ENCODE measurements around the gene PKD1.
"Not testable (repeated sequence)": the region's sequence is repeated elsewhere in the genome, so short reads cannot be mapped to it uniquely, and the experiment has no call there.

Gene PKD1

GRCh38 chr16:2150418-2151187, 14.9 kb upstream of the PKD1 start:
- DNase-seq (ENCODE audit: low read depth, low spot score), result no peak

DNA sequence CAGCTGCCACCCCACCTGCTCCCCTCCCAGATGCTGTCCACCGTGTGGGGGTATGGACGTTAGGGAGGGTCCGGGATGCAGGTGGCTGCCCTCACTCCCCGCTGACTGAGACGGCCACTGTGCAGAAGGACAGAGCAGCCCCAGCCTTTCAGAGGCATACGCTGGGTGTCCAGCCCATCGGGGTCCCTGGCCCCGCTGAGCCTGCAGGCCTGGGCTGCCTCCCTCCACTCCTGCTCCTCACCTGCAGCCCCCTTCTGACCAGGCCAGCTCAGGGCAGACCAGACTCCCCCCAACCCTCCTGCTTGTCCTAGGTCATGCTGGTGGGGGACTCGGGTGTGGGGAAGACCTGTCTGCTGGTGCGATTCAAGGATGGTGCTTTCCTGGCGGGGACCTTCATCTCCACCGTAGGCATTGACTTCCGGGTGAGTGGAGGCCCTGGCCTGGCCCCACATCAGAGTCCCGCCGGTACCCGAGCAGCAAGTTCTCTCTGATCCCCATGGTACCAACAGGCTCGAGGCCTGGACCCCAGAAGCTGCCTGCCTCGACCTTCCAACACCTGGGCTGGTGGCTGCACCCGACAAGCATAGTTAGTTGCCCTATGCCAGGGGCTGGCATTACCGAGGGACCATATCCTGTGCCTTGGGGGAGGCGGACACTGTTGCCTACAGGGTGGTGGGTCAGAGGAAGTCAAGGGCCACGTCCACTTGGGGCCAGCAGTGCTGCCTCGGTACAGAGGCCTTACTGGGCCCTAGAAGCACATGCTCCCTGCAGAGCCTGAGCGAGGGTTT, 14.1 kb upstream of the PKD1 start:
- DNase-seq (ENCODE audit: low read depth, low spot score), result no peak

- no peak for DNase-seq (ENCODE audit: low read depth, low spot score)
These were observed 13.3 kb upstream of the PKD1 start for GRCh38 chr16:2148714-2149629.

- no peak for DNase-seq (ENCODE audit: low read depth, low spot score)
These were observed 12.4 kb upstream of the PKD1 start, which contains the start of gene RAB26 for GRCh38 chr16:2147981-2148671. Gene RAB26, plus strand, starts transcription at chr16:2148625. Its CDS starts 159 bp downstream, at chr16:2148784.

GRCh38 chr16:2147378-2147777, 11.7 kb upstream of the PKD1 start:
- DNase-seq (ENCODE audit: low read depth, low spot score), result no peak

DNA sequence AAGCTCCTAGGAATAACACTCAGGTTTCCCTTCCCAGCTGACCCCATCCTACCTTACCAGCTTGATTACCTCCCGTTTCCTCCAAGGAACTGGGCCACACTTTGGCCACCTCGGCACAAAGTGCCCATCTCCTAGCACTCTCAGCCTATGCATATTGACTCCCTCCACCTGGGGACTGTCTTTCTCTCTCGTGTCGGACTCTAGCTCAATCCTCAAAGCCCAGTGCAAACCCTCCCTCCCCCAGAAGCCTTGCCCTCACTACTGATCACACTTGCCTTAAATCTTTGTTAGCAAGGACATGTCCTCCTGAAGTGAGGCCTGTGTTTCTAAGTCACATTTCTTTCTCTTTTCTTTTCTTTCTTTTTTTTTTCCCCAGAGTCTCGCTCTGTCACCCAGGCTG, 10.1 kb upstream of the PKD1 start:
- DNase-seq (ENCODE audit: low read depth, low spot score), result no peak

DNA sequence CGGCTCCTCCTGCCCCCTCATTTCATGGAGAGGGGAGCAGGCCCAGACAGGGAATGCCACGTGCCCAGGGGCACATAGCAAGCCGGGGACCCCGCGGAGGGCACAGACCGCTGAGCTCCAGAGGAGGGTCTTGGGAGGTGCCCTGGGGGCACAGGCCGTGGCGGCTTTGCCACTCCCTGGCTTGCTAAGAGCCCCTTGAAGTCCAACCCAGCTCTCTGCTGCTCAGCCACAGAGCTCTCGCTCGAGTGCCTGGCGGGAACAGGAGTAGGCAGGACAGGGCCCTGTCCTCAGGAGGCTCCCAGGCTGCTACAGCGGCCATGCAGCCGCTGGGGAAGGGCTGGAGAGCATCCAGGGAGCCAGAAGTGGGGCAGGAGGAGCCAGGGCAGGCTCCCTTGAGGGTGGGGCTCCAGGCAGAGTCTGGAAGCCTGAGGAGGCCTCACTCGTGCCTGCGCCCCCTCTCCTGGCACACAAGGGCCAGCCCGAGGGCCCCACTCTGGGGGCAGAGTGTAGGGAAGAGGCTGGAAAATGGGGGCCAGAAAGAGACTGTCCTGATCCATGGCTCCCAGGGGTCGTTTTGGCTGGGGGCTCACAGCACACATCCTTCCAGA, 8.3 kb upstream of the PKD1 start:
- no peak for DNase-seq (ENCODE audit: low read depth, low spot score)

GRCh38 chr16:2142942-2143877, 7.5 kb upstream of the PKD1 start:
- DNase-seq (ENCODE audit: low read depth, low spot score), result no peak

GRCh38 chr16:2135071-2135470, 627 bp downstream of the PKD1 start:
- not testable (repeated sequence) for DNase-seq (ENCODE audit: low read depth, low spot score)

DNA sequence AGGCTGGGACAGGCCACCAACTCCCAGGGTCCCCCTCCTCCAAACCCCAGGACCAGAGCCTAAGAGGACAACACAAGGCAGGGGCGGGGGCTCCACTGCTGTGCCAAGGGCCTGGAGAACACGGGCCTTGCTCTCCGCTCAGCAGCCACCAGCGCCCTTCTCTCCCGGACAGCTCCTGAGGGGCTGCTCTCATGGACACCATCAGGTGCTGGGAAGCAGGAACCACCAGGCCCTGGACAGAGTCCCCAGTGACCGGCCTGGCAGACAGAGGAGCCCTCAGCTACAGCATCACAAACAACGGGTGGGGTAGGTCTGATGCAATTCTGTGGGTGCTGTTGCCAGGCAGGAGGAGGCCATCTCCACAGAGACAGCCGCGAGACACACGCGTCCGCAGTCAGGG, 1.9 kb downstream of the PKD1 start:
- not testable (repeated sequence) for DNase-seq (ENCODE audit: low read depth, low spot score)

GRCh38 chr16:2129890-2130447, 5.7 kb downstream of the PKD1 start:
- not testable (repeated sequence) for DNase-seq (ENCODE audit: low read depth, low spot score)

DNA sequence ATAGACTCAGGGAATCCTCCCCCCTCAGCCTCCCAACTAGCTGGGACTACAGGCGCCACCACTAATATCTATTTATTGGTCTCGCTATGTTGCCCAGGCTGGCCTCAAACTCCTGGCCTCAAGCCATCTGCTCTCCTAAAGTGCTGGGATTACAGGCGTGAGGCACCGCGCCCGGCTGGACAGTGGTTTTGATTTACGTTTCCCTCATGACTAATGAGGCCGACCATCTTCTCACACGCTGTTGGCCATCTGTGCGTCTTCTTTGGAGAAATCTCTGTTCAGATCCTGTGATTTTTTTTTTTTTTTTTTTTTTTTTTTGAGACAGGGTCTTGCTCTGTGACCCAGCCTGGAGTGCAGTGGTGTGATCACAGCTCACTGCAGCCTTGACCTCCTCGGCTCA, 6.4 kb downstream of the PKD1 start:
- DNase-seq (ENCODE audit: low read depth, low spot score), result not testable (repeated sequence)

GRCh38 chr16:2127630-2128280, 7.9 kb downstream of the PKD1 start:
- DNase-seq (ENCODE audit: low read depth, low spot score), result not testable (repeated sequence)

DNA sequence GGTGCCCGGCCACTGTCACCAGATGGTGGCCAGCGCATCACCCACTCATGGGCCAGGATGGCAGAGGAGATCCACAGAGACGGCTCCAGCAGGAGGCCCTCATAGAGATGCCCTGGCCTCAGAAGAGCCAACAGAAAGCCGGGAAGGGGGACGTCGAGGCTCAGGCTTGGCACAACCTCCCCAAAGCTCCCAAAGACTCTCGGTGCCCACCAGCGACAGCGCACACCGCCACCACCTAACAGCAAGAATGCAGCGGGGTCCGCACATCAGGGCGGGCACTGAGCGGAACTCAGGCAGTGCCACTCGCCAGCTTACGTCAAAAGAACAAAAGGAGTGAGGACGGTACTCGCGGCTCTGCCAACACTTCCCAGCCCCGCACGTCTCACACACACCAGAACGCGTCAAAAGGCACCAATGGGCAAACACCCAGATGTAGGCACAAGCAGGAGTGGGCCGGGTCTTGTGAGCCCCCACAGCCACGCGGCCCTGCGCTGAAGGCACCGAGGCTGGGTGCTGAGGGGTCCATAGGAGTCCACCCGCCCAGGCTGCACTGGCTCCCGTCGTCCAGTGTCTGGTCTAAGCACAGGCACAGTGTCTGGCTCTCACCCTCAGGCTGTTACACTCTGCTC, 8.7 kb downstream of the PKD1 start:
- not testable (repeated sequence) for DNase-seq (ENCODE audit: low read depth, low spot score)

GRCh38 chr16:2126161-2126743, 9.4 kb downstream of the PKD1 start:
- DNase-seq (ENCODE audit: low read depth, low spot score), result not testable (repeated sequence)

DNA sequence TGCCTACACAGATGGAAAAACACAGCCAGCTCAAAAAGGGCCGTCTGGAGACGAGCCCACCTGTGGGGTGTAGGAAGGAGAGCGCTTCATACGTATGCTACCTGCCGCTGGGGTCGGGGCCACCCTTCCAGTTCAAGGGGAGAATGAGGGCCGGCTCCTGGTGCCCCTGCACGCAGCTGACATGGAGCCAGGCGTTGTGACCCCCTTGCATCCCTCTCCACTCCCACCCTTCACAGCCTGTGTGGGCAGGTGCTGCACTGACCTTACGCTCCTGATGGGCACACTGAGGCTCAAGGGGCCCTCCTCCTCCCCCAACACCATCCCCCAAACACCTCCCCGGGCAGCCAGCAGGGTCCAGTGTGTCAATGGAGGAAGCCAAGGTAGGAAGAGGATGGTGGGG, 10.1 kb downstream of the PKD1 start:
- DNase-seq (ENCODE audit: low read depth, low spot score), result not testable (repeated sequence)

- not testable (repeated sequence) for DNase-seq (ENCODE audit: low read depth, low spot score)
These were observed 10.8 kb downstream of the PKD1 start for GRCh38 chr16:2124694-2125444.
